GM19025 (cell line): ENCODE measurements around the gene TAF1C.
"Not testable (repeated sequence)": the region's sequence is repeated elsewhere in the genome, so short reads cannot be mapped to it uniquely, and the experiment has no call there.

Experiments
- ATAC-seq: cut with Tn5 transposase; IDR thresholded peaks from one replicate; pipeline ENCODE4 v1.9.1; 2021; ENCODE audit warnings: mild to moderate bottlenecking, low read depth, moderate library complexity; ENCODE audit not compliant: unreplicated experiment

The TAF1C gene

GRCh38 chr16:84186685-84187437 lies at the start of gene TAF1C:
Gene TAF1C, minus strand, starts transcription at chr16:84187057. Its CDS starts 2,069 bp downstream, at chr16:84184988.
- peak; percentile 96 for ATAC-seq

GRCh38 chr16:84234321-84235241 lies 47.7 kb upstream of the TAF1C start:
- ATAC-seq: no peak

- ATAC-seq: no peak
Measured at GRCh38 chr16:84233748-84234147, 46.9 kb upstream of the TAF1C start.

GRCh38 chr16:84232969-84233368 lies 46.1 kb upstream of the TAF1C start:
- ATAC-seq: no peak

GRCh38 chr16:84232060-84232459 lies 45.2 kb upstream of the TAF1C start:
- ATAC-seq: no peak

GRCh38 chr16:84229471-84229870 lies 42.6 kb upstream of the TAF1C start:
- no peak for ATAC-seq

- ATAC-seq: no peak
Measured at GRCh38 chr16:84228256-84228838, 41.5 kb upstream of the TAF1C start.

GRCh38 chr16:84227548-84227947 lies 40.7 kb upstream of the TAF1C start:
- no peak for ATAC-seq

GRCh38 chr16:84226026-84226425 lies 39.2 kb upstream of the TAF1C start:
- no peak for ATAC-seq

- no peak for ATAC-seq
Measured at GRCh38 chr16:84225571-84225970, 38.7 kb upstream of the TAF1C start.

GRCh38 chr16:84225126-84225525 lies 38.3 kb upstream of the TAF1C start:
- ATAC-seq: no peak

GRCh38 chr16:84224554-84224953 lies 37.7 kb upstream of the TAF1C start:
- no peak for ATAC-seq

- ATAC-seq: no peak
Measured at GRCh38 chr16:84223456-84223855, 36.6 kb upstream of the TAF1C start.

GRCh38 chr16:84220851-84221250 lies 34.0 kb upstream of the TAF1C start:
- ATAC-seq: no peak

GRCh38 chr16:84218956-84219355 lies 32.1 kb upstream of the TAF1C start:
- no peak for ATAC-seq

GRCh38 chr16:84218176-84218823 lies 31.4 kb upstream of the TAF1C start:
- no peak for ATAC-seq

- ATAC-seq: not testable (repeated sequence)
Measured at GRCh38 chr16:84216144-84216543, 29.3 kb upstream of the TAF1C start.

GRCh38 chr16:84215531-84215930 lies 28.7 kb upstream of the TAF1C start:
- no peak for ATAC-seq

GRCh38 chr16:84214451-84215066 lies 27.7 kb upstream of the TAF1C start:
- no peak for ATAC-seq

GRCh38 chr16:84212631-84213030 lies 25.8 kb upstream of the TAF1C start:
- ATAC-seq: no peak
